GM18909 (cell line): ENCODE results near the gene LDLRAD4.

Source experiments
- ATAC-seq: cut with Tn5 transposase; IDR thresholded peaks from one replicate; pipeline ENCODE4 v1.9.1; 2021; ENCODE audit warnings: mild to moderate bottlenecking; ENCODE audit not compliant: unreplicated experiment, poor library complexity

Gene LDLRAD4

GRCh38 chr18:13218368-13218991 is at the start of gene LDLRAD4:
LDLRAD4 (plus strand) TSS chr18:13218760.
- no peak for ATAC-seq

GRCh38 chr18:13173578-13174145 is 44.9 kb upstream of the LDLRAD4 start:
- ATAC-seq = no peak

GRCh38 chr18:13175266-13175665 is 43.3 kb upstream of the LDLRAD4 start:
- ATAC-seq = no peak

GRCh38 chr18:13175754-13176210 is 42.8 kb upstream of the LDLRAD4 start:
- ATAC-seq = no peak

- no peak for ATAC-seq
These were observed 41.7 kb upstream of the LDLRAD4 start for GRCh38 chr18:13176847-13177246.

- no peak for ATAC-seq
These were observed 40.4 kb upstream of the LDLRAD4 start for GRCh38 chr18:13178197-13178596.

- ATAC-seq = no peak
These were observed 39.6 kb upstream of the LDLRAD4 start for GRCh38 chr18:13178976-13179375.

GRCh38 chr18:13179566-13180113 is 38.9 kb upstream of the LDLRAD4 start:
- ATAC-seq = no peak

- no peak for ATAC-seq
These were observed 37.8 kb upstream of the LDLRAD4 start for GRCh38 chr18:13180614-13181375.

GRCh38 chr18:13181765-13182164 is 36.8 kb upstream of the LDLRAD4 start:
- ATAC-seq = no peak

- no peak for ATAC-seq
These were observed 35.2 kb upstream of the LDLRAD4 start for GRCh38 chr18:13183359-13183758.

- ATAC-seq = no peak
These were observed 34.8 kb upstream of the LDLRAD4 start for GRCh38 chr18:13183790-13184189.

- ATAC-seq = no peak
These were observed 34.2 kb upstream of the LDLRAD4 start for GRCh38 chr18:13184396-13184795.

- no peak for ATAC-seq
These were observed 32.8 kb upstream of the LDLRAD4 start for GRCh38 chr18:13185675-13186198.

- no peak for ATAC-seq
These were observed 31.9 kb upstream of the LDLRAD4 start for GRCh38 chr18:13186687-13187086.

GRCh38 chr18:13187498-13187897 is 31.1 kb upstream of the LDLRAD4 start:
- no peak for ATAC-seq

GRCh38 chr18:13191031-13191430 is 27.5 kb upstream of the LDLRAD4 start:
- no peak for ATAC-seq

- no peak for ATAC-seq
These were observed 26.8 kb upstream of the LDLRAD4 start for GRCh38 chr18:13191779-13192178.

GRCh38 chr18:13192970-13193369 is 25.6 kb upstream of the LDLRAD4 start:
- ATAC-seq = no peak

- ATAC-seq = no peak
These were observed 24.3 kb upstream of the LDLRAD4 start for GRCh38 chr18:13194239-13194638.

GRCh38 chr18:13198701-13199100 is 19.9 kb upstream of the LDLRAD4 start:
- no peak for ATAC-seq
